Effector CD4-positive, alpha-beta T cell (primary cell): Measurements from ENCODE around the gene LYRM4.

Experiments used
- DNase-seq: peaks from one replicate; pipeline ENCODE4 v3.0.0-alpha.2; 2020

Gene LYRM4

GRCh38 chr6:5091210-5092069, 169.3 kb downstream of the LYRM4 start:
- DNase-seq, result no peak

GRCh38 chr6:5090603-5091002, 170.1 kb downstream of the LYRM4 start:
- DNase-seq, result no peak

GRCh38 chr6:5089481-5090438, 171.0 kb downstream of the LYRM4 start:
- DNase-seq, result no peak

GRCh38 chr6:5088780-5089179, 172.0 kb downstream of the LYRM4 start:
- DNase-seq, result no peak

- no peak for DNase-seq
Measured at GRCh38 chr6:5087389-5087788, 173.4 kb downstream of the LYRM4 start.

GRCh38 chr6:5086294-5086890, 174.4 kb downstream of the LYRM4 start:
- no peak for DNase-seq

- no peak for DNase-seq
Measured at GRCh38 chr6:5085648-5086293, 175.0 kb downstream of the LYRM4 start.

- DNase-seq, result no peak
Measured at GRCh38 chr6:5084781-5085647, 175.7 kb downstream of the LYRM4 start, which contains the start of gene PPP1R3G. Gene PPP1R3G, plus strand, starts transcription at chr6:5085341. Its CDS starts 145 bp downstream, at chr6:5085486.

- DNase-seq, result no peak
Measured at GRCh38 chr6:5084360-5084780, 176.4 kb downstream of the LYRM4 start.

- no peak for DNase-seq
Measured at GRCh38 chr6:5083813-5084359, 176.9 kb downstream of the LYRM4 start.

GRCh38 chr6:5083307-5083583, 177.5 kb downstream of the LYRM4 start:
- no peak for DNase-seq

GRCh38 chr6:5082487-5083306, 178.1 kb downstream of the LYRM4 start:
- no peak for DNase-seq

GRCh38 chr6:5081955-5082354, 178.8 kb downstream of the LYRM4 start:
- no peak for DNase-seq

GRCh38 chr6:5081182-5081581, 179.6 kb downstream of the LYRM4 start:
- DNase-seq, result no peak

- no peak for DNase-seq
Measured at GRCh38 chr6:5080574-5080973, 180.2 kb downstream of the LYRM4 start.

- DNase-seq, result no peak
Measured at GRCh38 chr6:5079692-5080091, 181.1 kb downstream of the LYRM4 start.

- DNase-seq, result no peak
Measured at GRCh38 chr6:5078121-5078669, 182.6 kb downstream of the LYRM4 start.

GRCh38 chr6:5076931-5077330, 183.8 kb downstream of the LYRM4 start:
- no peak for DNase-seq

- DNase-seq, result no peak
Measured at GRCh38 chr6:5073992-5074391, 186.8 kb downstream of the LYRM4 start.

- no peak for DNase-seq
Measured at GRCh38 chr6:5072440-5072839, 188.3 kb downstream of the LYRM4 start.
